ENCODE measurements around the gene CD82. TPM values are rescaled to one million over a fixed set of nuclear protein-coding genes. Genes with fewer than 3 reads are reported as not detected.

Gene CD82
- polyA plus RNA-seq, 3 donors = 40.8 to 89.0 (median 43.0) TPM

GRCh38 chr11:44573333-44573732, 7.9 kb downstream of the CD82 start:
- WGBS (ENCODE audit: insufficient coverage) = 58% methylated on average over 2 of the region's 3 CpGs
- peaks cover 85% of the 10 kb centered on the region for H3K79me2 ChIP-seq (ENCODE audit: insufficient read depth, low read length)
- H3K27me3 ChIP-seq (ENCODE audit: control insufficient read depth in 2 of 2, insufficient read depth in 2 of 2, low read length in 2 of 2) = no peaks in the 10 kb centered on the region
- Mint-ChIP-seq H3K9me3 (no peaks in the 10 kb centered on the region), H3K4me1 (peaks cover 94% of the 10 kb centered on the region), H3K4me3 (no peak overlapping the region), H3K36me3 (peaks cover 20 to 48% of the 10 kb centered on the region in 2 donors), H3K27ac (peak overlapping the region in 3 of 7 donors; percentile 55 to 76 (median 70)), H3K27me3 (ENCODE audit: low read depth in 3 of 3) (peaks cover 0 to 5% (median 0%) of the 10 kb centered on the region in 3 donors)
- H2AFZ ChIP-seq (ENCODE audit: insufficient read depth, low read depth, low read length, poor library complexity, severe bottlenecking) = no peak overlapping the region
- no peak overlapping the region for H3K4me2 ChIP-seq (replicated peaks; ENCODE audit: extremely low read depth, low read length, poor library complexity, severe bottlenecking)
- peak in 1 of 3 donors; percentile 38 for DNase-seq
- H4K20me1 ChIP-seq (ENCODE audit: insufficient read depth, low read length) = peaks cover 42% of the 10 kb centered on the region
- no peak overlapping the region for H3K27ac ChIP-seq (ENCODE audit: low read depth in 1 of 2, low read length in 2 of 2)
- peaks cover 0 to 6% of the 10 kb centered on the region in 2 donors for H3K36me3 ChIP-seq (replicated peaks in 1 of 2; ENCODE audit: control insufficient read depth in 1 of 2, insufficient read depth in 2 of 2, low read length in 2 of 2)
- TF ChIP-seq CTCF (IDR thresholded peaks at IDR 0.05) = no peak
- H3K4me1 ChIP-seq (ENCODE audit: control insufficient read depth in 1 of 2, insufficient read depth in 2 of 2, low read length in 2 of 2) = peaks cover 60 to 79% of the 10 kb centered on the region in 2 donors
- no peak overlapping the region for H3K4me3 ChIP-seq (replicated peaks in 1 of 3; ENCODE audit: low read depth in 2 of 3, low read length in 3 of 3)
- intact Hi-C loops (cut with micrococcal nuclease) = no loop called here
- H3K9ac ChIP-seq (ENCODE audit: insufficient read depth, low read length, poor library complexity, severe bottlenecking) = no peak overlapping the region
- no peaks in the 10 kb centered on the region for H3K9me3 ChIP-seq (replicated peaks in 1 of 2; ENCODE audit: control insufficient read depth in 1 of 2, insufficient read depth in 1 of 2, low read length in 2 of 2)

- H3K79me2 ChIP-seq (ENCODE audit: insufficient read depth, low read length) = peaks cover 97% of the 10 kb centered on the region
- H3K4me2 ChIP-seq (replicated peaks; ENCODE audit: extremely low read depth, low read length, poor library complexity, severe bottlenecking) = no peak overlapping the region
Measured at GRCh38 chr11:44574610-44575287, 9.3 kb downstream of the CD82 start.

More at GRCh38 chr11:44574610-44575287, 9.3 kb downstream of the CD82 start:
- no peaks in the 10 kb centered on the region for H3K27me3 ChIP-seq (ENCODE audit: control insufficient read depth in 2 of 2, insufficient read depth in 2 of 2, low read length in 2 of 2)
- no peak overlapping the region for H3K27ac ChIP-seq (ENCODE audit: low read depth in 1 of 2, low read length in 2 of 2)
- H3K9ac ChIP-seq (ENCODE audit: insufficient read depth, low read length, poor library complexity, severe bottlenecking) = no peak overlapping the region
- no peak for TF ChIP-seq CTCF (IDR thresholded peaks at IDR 0.05)
- peaks cover 87% of the 10 kb centered on the region for H3K4me1 Mint-ChIP-seq
- H3K4me1 ChIP-seq (ENCODE audit: control insufficient read depth in 1 of 2, insufficient read depth in 2 of 2, low read length in 2 of 2) = peaks cover 52 to 72% of the 10 kb centered on the region in 2 donors
- peaks cover 0 to 5% (median 0%) of the 10 kb centered on the region in 3 donors for H3K27me3 Mint-ChIP-seq (ENCODE audit: low read depth in 3 of 3)
- H3K36me3 Mint-ChIP-seq = peaks cover 23 to 47% of the 10 kb centered on the region in 2 donors
- no CpG with 5 or more reads among the region's 5 CpGs for WGBS (ENCODE audit: insufficient coverage)
- H2AFZ ChIP-seq (ENCODE audit: insufficient read depth, low read depth, low read length, poor library complexity, severe bottlenecking) = no peak overlapping the region
- peak overlapping the region; percentile 2 to 86 (median 70) for H3K27ac Mint-ChIP-seq
- H3K36me3 ChIP-seq (replicated peaks in 1 of 2; ENCODE audit: control insufficient read depth in 1 of 2, insufficient read depth in 2 of 2, low read length in 2 of 2) = peaks cover 0 to 6% of the 10 kb centered on the region in 2 donors
- peak in 2 of 3 donors; percentile 42 to 85 for DNase-seq
- intact Hi-C loops (cut with micrococcal nuclease) = loop anchor here in 1 of 2 donors (2.0 kb wide), 1 partner anchor 14 kb away; no protein-coding TSS in a partner anchor
- no peak overlapping the region for H3K4me3 Mint-ChIP-seq
- H3K9me3 Mint-ChIP-seq = no peaks in the 10 kb centered on the region
- peaks cover 56% of the 10 kb centered on the region for H4K20me1 ChIP-seq (ENCODE audit: insufficient read depth, low read length)
- no peaks in the 10 kb centered on the region for H3K9me3 ChIP-seq (replicated peaks in 1 of 2; ENCODE audit: control insufficient read depth in 1 of 2, insufficient read depth in 1 of 2, low read length in 2 of 2)
- H3K4me3 ChIP-seq (replicated peaks in 1 of 3; ENCODE audit: low read depth in 2 of 3, low read length in 3 of 3) = no peak overlapping the region

Data from CD14-positive monocyte (primary cell).